ENCODE measurements around the gene HLA-DOB.

Gene HLA-DOB

DNA sequence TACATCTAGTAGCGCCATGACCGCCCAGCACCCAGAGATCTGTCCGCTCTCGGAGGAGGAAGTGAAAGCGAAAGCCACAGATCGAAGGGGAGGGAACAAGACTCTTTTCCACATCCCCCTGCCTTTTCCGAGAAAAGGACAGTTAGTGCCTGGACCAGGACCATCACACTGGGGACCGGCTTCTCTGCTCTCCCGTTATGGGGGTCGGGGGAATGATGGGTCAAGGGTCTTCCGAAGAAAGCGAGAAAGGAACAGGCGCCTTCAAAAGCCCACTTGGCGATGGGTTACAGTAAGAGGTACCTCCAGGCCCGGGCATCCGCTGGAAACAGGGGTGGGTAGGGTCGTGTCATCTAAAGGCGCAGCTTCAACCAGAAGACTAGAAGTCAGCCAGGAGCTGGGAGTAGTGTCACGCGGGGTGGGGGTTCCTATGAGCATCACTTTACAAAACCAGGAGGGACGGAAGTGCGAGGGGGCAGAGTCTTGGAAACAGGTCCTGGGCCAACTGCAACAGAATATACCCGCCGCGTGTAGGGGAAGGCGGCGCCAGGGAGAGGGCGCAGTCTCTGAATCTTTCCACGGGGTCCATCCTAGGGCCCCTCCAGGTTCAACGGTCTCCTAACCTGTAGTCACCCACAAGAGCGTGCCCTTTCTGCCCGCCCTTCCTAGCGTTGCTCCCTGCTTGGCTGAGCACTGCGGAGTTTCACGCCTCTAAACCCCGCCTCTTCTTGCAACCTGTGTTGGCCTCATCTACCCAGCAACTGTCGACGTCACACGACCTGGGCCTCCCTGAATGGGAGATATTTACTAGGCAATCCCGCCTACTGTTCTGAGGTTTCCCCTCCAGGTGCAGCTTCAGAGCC lies 27.4 kb upstream of the HLA-DOB start, which contains the start of gene PSMB8:
Gene PSMB8, minus strand, starts transcription at position 69 of the 860 bp plus-strand sequence. Its CDS starts 51 bp downstream, at position 18.
- FAIRE-seq (peak; percentile 69), DNase-seq (ENCODE audit: low spot score) (peak; percentile 95)

DNA sequence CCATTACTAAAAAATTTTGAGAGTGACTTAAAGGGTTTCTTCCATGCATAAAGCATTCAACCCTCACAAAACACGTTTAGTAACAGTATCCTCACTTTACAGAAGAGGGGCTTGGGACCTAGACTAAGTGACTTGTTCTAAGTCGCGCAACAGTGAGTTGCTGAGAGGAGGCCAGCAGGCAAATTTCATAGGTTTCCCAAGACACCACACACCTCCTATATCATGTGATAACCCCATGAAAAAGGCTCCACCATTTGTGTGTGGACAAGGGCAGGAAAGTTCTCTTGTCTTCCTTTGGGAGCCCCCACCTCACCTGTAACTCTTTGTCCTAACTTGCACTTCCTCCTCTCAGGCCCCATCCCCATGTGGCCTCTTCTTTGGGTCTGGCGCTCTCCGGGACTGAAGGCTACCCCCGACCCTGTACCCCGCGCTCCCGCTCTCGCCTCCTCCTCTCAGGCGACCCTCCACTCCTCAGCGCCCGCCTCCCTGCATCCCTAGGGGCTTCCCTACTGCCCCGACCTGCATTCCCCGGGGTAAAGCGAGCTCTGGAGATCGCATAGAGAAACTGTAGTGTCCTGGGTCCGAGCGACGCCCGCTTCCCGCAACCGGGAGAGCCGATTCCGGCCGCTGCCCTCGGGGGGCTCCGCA lies 26.7 kb upstream of the HLA-DOB start:
- FAIRE-seq: no peak
- no peak for DNase-seq (ENCODE audit: low spot score)

DNA sequence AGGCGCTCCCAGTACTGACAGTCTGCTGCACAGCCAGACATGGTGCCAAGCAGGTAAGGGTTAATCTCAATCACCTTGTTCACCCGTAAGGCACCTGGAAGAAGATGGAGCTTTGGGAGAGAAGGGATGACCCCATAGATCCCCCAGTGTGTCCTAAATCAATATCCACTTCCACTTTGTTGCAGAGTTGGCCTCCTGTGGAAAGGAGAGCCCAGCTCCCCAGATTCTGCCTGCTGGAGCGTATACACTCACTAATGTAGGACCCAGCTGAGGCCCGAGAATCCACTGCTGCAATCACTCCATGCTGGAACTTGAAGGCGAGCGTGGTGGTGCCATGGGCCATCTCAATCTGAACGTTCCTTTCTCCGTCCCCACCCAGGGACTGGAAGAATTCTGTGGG lies 25.9 kb upstream of the HLA-DOB start:
- DNase-seq (ENCODE audit: low spot score): no peak
- FAIRE-seq: no peak

DNA sequence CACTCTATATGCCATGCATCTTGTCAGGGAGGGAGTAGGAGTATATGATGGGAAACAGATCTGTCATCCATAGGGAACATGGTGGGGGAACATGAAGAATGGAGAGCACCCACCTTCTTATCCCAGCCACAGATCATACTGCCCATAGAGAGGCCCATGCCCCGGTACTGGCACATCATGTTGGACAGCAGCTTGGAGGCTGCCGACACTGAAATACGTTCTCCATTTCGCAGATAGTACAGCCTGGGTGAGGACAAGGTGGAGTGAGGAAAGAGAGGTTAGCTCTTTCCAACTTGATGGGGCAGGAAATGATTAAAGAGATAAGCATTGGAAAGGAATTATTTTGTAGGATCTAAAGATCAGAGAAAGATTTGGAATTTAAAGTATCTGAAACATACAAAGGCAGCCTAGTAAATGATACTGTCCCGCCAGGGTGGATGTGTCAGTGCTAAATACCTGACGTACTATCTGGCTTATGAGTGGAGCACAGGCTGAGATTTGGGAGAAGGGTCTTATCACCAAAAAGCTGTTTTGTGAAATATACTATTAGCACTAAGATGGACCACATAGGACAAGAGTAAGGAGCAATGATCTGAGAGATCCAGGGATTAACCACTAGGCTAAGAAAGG lies 25.3 kb upstream of the HLA-DOB start:
- FAIRE-seq (no peak), DNase-seq (ENCODE audit: low spot score) (no peak)

DNA sequence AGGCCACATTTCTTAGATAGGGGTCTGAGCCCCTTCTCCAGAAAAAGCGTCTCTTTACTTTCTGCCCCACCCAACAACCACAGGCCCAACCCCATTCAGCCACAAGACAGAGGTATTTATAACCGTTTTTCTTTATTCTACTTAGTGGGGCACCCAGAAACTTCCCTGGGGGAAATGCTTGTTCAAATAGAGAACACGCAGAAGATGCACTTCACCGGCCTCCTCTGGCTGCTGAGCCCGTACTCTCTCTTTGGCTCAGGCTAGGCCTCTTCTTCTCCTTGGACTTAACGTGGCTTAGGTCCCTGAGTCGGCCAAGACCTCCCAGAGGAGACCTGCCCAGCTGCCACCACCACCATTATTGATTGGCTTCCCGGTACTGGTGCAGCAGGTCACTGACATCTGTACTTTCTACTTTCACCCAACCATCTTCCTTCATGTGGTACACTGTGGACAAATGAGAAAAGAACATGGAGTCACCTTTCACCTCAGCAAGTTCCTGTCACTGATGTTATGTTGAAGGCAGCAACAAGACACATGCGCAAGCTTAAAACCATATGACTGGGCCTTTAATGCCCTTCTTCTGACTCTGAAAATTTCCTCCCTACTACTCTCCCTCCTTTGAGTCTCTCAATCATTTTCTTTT lies 23.9 kb upstream of the HLA-DOB start:
- no peak for FAIRE-seq

DNA sequence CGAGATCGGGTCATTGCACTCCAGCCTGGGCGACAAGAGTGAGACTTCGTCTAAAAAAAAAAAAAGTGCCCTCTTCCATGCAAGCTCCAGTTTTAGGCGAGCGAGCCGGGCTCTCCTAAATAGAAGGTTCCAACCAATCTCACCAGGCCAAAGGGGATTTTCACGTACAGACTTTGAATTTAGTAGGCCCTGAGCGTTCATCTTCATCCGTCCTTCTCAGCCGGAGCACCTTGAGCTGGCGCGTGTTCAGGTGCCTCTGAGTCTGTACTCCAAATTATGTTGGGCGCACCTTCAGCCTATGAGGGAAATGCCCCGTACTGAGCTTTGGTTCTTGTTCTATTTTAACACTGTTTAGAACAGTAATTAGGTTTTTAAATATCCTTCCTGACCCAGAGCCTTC lies 22.6 kb upstream of the HLA-DOB start:
- FAIRE-seq: no peak
- no peak for DNase-seq (ENCODE audit: low spot score)

More for the DNA sequence above, 23.9 kb upstream of the HLA-DOB start:
- DNase-seq (ENCODE audit: low spot score): no peak

DNA sequence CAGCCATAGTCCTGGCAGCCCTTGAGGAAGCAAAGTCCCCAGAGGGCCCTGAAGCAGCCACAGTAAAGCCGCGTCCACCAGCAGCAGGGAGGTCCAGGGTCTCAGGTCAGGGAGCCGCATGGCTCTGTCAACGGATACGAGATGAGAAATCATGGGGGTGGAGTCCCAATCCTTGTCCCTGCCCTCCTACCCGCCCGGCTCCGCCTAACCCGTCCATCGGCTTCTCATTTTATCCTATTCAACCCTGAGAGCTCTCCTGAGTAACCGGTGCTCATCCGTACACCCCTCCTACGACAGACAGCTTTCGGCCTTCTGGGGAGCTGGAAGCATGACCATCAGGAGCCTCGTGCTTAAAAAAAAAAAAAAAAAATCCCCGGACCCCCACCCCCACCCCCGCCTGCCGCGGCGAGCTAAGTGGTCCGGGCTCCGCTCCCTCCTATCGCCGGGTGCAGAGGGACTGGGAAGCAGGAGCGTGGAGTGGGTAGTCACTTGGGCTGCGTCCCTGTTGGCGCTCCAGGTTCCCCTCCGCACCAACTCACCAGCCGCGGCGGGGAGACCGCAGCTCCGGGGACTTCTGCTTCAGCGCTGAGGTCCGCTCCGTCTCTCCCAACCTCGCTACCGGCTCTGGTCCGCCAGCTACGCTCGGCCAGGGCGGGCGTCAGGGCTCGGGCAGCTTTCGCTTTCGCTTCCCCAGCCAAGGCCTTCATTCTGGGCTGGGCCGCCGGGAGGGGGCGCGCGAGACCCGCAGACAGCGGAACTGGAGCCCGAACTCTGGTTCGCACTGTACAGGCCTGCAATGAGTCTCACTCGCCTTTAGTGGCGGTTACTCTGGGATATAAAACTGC lies 21.5 kb upstream of the HLA-DOB start, which contains the start of gene TAP2:
Gene TAP2, minus strand, starts transcription at position 626 of the 845 bp plus-strand sequence. Its CDS starts 506 bp downstream, at position 120.
- FAIRE-seq: no peak
- peak; percentile 95 for DNase-seq (ENCODE audit: low spot score)

DNA sequence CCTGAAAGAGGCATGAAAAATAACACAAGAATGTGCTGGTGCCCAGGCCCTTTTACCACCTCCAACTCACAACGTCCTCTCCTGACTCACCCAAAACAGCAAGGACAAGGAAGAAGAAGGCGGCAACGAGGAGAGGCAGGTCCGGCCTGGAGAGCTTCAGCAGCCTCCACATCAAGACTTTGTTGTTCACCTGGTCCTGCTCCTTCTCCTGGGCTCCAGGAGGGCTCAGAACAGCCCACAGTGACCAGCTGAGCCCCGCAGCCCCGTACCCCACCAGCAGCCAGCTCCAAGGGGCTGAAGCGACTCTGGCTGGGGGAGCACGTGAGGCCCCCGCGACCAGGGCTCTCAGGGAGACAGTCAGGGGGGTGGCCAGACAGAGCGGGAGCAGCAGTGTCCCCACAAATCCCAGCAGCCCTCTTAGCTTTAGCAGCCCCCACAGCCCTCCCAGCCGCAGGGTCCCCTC lies 20.9 kb upstream of the HLA-DOB start:
- DNase-seq (ENCODE audit: low spot score) (peak; percentile 27), FAIRE-seq (no peak)

DNA sequence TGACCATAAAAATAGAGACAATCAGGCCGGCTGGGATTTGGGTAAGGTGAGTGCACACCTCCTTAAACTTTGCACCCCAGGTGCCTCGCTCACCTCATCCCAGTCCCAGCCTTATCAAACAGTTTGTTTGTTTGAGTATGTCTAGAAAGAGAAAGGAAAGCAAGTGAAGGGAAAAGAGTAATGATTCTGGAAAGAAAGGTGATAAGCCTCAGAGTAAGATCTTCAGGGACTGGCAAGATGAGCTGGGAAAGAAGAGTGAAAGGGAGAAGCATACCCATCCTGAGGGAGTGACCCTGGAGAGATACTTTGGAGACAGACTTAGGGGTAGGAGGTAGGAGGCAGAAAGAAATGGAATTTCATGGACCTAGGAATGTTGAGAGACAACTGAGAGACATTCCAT lies 20.1 kb upstream of the HLA-DOB start:
- no peak for DNase-seq (ENCODE audit: low spot score)
- no peak for FAIRE-seq

DNA sequence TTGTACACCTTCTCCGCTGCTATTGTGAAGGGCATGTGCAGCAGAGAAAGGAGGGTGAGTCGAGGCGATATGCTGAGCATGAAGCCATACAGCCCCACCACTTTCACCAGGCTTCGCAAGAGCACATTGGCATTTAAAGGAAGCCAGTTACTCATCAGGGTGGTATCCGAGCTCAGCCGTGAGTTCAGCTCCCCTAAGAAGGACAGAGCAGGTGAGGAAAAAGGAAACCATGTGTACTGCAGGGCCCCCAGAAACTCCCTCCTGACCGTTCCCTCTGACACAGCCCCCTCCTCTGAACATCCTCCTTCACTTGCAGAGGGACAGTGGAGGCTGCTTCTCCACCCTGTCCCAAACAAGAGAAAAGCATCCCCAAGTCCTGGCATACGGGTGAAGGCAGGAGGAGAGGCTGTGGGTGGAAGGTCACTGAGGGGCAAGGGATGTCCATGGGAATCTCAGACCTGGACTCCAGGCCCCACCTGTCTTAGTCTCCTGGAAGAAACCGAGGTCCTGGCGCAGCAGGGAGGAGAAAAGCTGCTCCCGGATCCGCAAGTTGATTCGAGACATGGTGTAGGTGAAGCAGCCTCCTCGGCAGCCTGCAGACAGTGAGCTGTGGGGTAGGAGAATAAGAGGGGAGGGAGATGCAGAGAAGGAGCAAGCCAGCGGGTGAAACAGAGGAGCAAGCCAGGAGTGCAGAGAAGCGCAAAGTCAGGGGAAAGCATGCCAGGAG lies 18.5 kb upstream of the HLA-DOB start:
- no peak for FAIRE-seq
- DNase-seq (ENCODE audit: low spot score): no peak

DNA sequence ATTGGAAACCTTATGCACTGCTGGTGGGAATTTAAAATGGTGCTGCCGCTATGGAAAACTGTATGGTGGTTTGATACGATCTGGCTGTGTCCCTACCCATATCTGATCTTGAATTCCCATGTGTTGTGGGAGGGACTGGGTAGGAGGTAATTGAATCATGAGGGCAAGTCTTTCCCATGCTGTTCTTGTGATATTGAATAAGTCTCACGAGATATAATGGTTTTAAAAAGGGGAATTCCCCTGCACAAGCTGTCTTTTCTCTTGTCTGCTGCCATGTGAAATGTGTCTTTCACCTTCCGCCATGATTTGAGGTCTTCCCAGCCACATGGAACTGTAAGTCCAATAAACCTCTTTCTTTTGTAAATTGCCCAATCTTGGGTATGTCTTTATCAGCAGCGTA lies 16.9 kb upstream of the HLA-DOB start:
- FAIRE-seq: no peak

DNA sequence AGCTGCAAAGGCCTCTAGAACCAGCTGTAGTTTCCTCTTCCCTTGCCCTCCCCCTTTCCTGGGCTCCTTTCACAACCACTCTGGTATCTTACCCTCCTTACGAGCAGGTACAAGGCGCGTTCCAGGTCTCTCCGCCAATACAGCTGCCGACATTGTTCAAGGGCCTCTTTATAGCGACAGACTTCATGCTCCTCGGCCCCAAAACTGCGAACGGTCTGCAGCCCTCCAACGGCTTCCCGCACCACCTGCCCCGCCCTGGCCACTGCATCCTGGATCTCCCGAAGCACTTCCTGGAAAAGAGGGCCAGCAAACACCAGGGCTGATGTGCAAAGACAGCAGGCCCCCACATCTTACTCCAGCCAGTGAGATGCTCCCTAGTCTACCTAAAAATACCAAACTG lies 15.7 kb upstream of the HLA-DOB start:
- FAIRE-seq (no peak), DNase-seq (ENCODE audit: low spot score) (no peak)

More for the DNA sequence above, 16.9 kb upstream of the HLA-DOB start:
- no peak for DNase-seq (ENCODE audit: low spot score)

DNA sequence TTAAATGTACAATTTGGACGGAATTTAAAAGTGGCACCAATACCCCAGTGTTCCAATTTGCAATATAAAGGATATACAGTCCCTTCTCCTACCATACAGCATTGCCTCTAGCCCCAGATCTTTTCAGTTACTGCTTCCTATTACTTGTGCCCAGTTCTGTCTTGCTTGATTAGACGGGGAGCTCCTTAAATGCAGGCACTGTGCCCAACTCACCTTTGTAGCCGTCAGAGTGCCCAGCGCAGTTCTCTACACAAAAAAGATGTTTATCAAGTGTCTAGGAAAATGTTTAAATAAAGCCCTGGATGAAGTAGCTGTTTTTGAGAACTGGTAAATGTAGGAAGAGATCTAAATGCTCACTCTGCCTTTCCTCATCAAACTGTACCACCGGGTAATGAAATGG lies 14.1 kb upstream of the HLA-DOB start:
- DNase-seq (ENCODE audit: low spot score) (no peak), FAIRE-seq (no peak)

DNA sequence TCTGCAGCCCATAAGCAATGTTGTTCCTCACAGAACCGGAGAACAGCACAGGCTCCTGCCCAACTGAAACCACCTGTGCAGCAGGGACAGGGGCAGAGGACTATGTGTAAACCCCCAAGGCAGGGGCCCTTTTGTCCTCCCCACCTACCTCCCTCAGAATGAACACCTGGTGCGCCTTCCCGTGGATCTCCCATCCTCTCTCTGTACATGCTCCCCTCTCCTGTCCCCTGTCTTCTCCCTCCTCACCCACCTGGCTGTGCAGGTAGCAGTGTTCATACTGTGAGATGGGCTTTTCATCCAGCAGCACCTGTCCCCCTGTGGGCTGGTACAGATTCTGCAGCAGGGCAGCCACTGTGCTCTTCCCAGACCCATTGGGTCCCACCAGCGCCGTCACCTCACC lies 13.2 kb upstream of the HLA-DOB start:
- DNase-seq (ENCODE audit: low spot score) (no peak), FAIRE-seq (no peak)

DNA sequence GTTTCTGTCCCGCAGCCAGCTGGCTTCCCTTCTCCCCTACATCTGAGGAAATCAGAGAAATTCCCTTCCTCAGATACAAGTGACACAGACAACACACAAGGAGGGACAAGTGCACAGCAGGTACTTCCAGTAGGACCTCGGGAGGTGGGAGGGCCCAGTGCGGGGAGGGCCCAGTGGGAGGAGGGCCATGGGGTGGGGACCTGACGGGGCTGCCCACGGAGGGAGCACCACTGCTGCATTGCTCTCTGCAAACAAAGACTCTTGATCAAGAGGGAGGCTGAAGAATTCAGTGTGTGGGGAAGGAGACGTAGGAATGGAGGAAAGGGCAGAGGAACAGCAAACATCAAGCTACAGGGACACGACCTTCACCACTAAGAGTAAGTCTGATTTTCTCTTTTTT lies 12.7 kb upstream of the HLA-DOB start:
- no peak for FAIRE-seq
- no peak for DNase-seq (ENCODE audit: low spot score)

DNA sequence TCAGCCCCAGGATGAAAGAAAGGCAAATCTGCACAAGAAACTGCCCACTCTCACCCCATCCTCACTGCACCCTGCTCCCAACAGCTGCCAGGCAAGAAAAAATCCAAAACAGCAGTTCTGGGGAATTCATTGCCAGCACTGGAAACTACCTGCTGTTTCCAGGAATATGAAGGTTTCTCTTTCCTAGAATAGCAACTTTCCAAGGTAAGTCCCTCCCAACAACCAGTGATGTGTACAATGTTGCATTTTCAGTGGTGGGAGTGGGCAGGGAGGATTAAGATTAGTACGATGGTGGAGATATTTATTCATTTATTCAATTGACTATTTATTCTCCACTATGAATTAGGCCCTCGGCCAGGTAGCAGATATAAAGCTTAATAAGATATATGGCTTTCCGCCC lies 10.2 kb upstream of the HLA-DOB start:
- no peak for FAIRE-seq
- DNase-seq (ENCODE audit: low spot score): no peak

DNA sequence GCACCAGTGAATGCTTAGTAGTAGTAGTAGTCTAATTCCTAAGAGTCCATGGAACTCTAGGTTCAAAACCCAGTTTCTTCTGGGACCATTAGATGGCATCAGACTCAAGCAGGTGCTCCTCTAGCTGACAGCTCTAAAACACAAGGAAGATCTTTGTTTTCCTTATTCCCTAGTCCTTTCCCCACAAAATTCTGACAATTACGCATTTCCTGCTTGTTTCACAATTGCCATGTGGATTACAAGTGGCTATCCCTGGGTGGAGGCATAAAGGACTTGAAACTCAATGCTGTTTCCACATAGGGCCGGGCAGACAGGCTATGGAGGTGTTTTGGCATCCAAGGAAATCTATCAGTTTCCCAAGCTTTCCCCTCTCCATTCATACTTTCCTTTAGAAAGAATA lies 9.2 kb upstream of the HLA-DOB start:
- no peak for FAIRE-seq
- DNase-seq (ENCODE audit: low spot score): no peak

DNA sequence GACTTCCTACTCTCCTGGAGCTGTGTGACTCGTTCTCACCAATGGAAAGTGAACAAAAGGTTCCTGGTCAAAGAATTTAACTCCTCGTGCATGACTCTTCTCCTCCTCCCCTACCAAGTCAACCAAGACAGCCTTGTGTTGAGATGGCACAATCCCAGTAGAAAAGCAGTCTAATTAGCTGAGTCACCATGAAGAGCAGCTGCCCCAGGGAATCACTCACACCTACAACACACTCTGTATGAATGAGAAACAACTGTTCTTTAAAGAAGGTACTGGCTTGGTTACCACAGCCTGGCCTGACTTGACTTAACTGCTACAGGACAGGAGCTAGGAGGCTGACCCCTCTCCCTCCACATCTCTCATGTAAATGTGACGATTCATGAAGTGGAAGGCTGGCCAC lies 2.9 kb upstream of the HLA-DOB start:
- no peak for DNase-seq (ENCODE audit: low spot score)

DNA sequence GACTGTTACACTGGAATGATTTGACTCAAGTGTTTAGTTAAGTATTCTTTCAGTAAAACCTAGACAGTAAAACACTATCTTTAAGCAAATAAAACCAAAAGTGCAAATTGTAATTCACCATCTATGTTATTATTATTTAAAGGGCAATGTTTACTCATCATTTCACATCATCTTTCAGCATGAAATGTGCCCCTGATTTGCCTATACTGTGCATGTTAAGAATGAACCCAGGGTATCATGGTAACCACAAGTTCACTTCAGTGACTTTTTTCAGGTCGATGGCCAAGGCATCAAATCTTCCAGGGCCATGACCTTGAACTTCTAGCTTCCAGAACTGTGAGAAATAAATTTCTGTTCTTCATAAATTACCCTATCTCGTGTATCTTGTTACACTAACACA lies 2.1 kb upstream of the HLA-DOB start:
- FAIRE-seq (no peak), DNase-seq (ENCODE audit: low spot score) (no peak)

More for the DNA sequence above, 2.9 kb upstream of the HLA-DOB start:
- no peak for FAIRE-seq

DNA sequence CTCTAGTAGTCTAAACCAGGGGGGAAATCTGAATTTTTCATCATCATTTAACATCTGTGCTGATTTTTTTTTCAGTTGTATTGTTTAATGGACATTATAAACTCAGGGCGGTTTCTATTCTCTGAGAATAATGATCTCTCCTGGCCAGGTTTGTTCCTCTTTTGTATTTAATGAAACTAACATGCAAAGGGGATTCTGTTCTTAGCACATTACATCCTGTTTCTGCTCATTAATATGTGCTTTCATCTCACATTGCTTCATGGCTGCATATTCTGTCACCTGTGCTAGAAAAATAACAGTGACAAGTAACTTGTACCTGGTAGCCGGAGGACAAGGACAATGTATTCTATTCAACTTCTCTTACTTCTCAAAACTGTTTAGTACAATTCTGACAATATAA lies 806 bp downstream of the HLA-DOB start:
- DNase-seq (ENCODE audit: low spot score): no peak
- FAIRE-seq: no peak

All from urothelium cell line (cell line).